ENCODE data around the gene COQ8B.
A peak's percentile ranks its signal among the peaks of the same experiment; 100 is the strongest.

Gene COQ8B

GRCh38 chr19:40742886-40743285, 26.2 kb upstream of the COQ8B start:
- H3K27ac ChIP-seq (ENCODE audit: low read depth, low read length): no peak overlapping the region
- peaks cover 0 to 21% (median 20%) of the 10 kb centered on the region in 5 donors for H3K4me1 ChIP-seq (ENCODE audit: control insufficient read depth in 5 of 5, insufficient read depth in 5 of 5, low read length in 5 of 5)

GRCh38 chr19:40742477-40742876, 25.8 kb upstream of the COQ8B start:
- H3K36me3 ChIP-seq (ENCODE audit: control insufficient read depth in 5 of 5, insufficient read depth in 5 of 5, low read length in 5 of 5): peaks cover 0 to 45% (median 40%) of the 10 kb centered on the region in 5 donors
- H3K4me3 ChIP-seq (ENCODE audit: low read depth in 1 of 5, low read length in 5 of 5): no peak overlapping the region
- H3K9me3 ChIP-seq (ENCODE audit: control insufficient read depth in 5 of 5, low read length in 5 of 5): no peaks in the 10 kb centered on the region
- H3K9ac ChIP-seq (ENCODE audit: low read length in 5 of 5): no peak overlapping the region
- H3K27ac ChIP-seq (ENCODE audit: low read depth, low read length): no peak overlapping the region
- peaks cover 0 to 21% (median 20%) of the 10 kb centered on the region in 5 donors for H3K4me1 ChIP-seq (ENCODE audit: control insufficient read depth in 5 of 5, insufficient read depth in 5 of 5, low read length in 5 of 5)
- no peaks in the 10 kb centered on the region for H3K27me3 ChIP-seq (ENCODE audit: control insufficient read depth in 5 of 5, insufficient read depth in 4 of 5, low read length in 5 of 5)

More at GRCh38 chr19:40742886-40743285, 26.2 kb upstream of the COQ8B start:
- Histone ChIP-seq H3K9ac (ENCODE audit: low read length in 5 of 5) (no peak overlapping the region), H3K9me3 (ENCODE audit: control insufficient read depth in 5 of 5, low read length in 5 of 5) (no peaks in the 10 kb centered on the region), H3K4me3 (ENCODE audit: low read depth in 1 of 5, low read length in 5 of 5) (no peak overlapping the region), H3K27me3 (ENCODE audit: control insufficient read depth in 5 of 5, insufficient read depth in 4 of 5, low read length in 5 of 5) (no peaks in the 10 kb centered on the region), H3K36me3 (ENCODE audit: control insufficient read depth in 5 of 5, insufficient read depth in 5 of 5, low read length in 5 of 5) (peaks cover 0 to 42% (median 37%) of the 10 kb centered on the region in 5 donors)

GRCh38 chr19:40741527-40742390, 25.1 kb upstream of the COQ8B start:
- no peaks in the 10 kb centered on the region for H3K27me3 ChIP-seq (ENCODE audit: control insufficient read depth in 5 of 5, insufficient read depth in 4 of 5, low read length in 5 of 5)
- no peak overlapping the region for H3K9ac ChIP-seq (ENCODE audit: low read length in 5 of 5)
- no peak overlapping the region for H3K4me3 ChIP-seq (ENCODE audit: low read depth in 1 of 5, low read length in 5 of 5)
- H3K36me3 ChIP-seq (ENCODE audit: control insufficient read depth in 5 of 5, insufficient read depth in 5 of 5, low read length in 5 of 5): peaks cover 0 to 53% (median 47%) of the 10 kb centered on the region in 5 donors
- H3K27ac ChIP-seq (ENCODE audit: low read depth, low read length): no peak overlapping the region
- H3K4me1 ChIP-seq (ENCODE audit: control insufficient read depth in 5 of 5, insufficient read depth in 5 of 5, low read length in 5 of 5): peaks cover 0 to 21% (median 20%) of the 10 kb centered on the region in 5 donors
- no peaks in the 10 kb centered on the region for H3K9me3 ChIP-seq (ENCODE audit: control insufficient read depth in 5 of 5, low read length in 5 of 5)

- peak overlapping the region in 2 of 5 donors; percentile 11 to 32 for H3K4me3 ChIP-seq (ENCODE audit: low read depth in 1 of 5, low read length in 5 of 5)
- no peak overlapping the region for H3K9ac ChIP-seq (ENCODE audit: low read length in 5 of 5)
- no peaks in the 10 kb centered on the region for H3K9me3 ChIP-seq (ENCODE audit: control insufficient read depth in 5 of 5, low read length in 5 of 5)
- no peaks in the 10 kb centered on the region for H3K27me3 ChIP-seq (ENCODE audit: control insufficient read depth in 5 of 5, insufficient read depth in 4 of 5, low read length in 5 of 5)
- peaks cover 0 to 62% (median 56%) of the 10 kb centered on the region in 5 donors for H3K36me3 ChIP-seq (ENCODE audit: control insufficient read depth in 5 of 5, insufficient read depth in 5 of 5, low read length in 5 of 5)
- peaks cover 0 to 21% (median 20%) of the 10 kb centered on the region in 5 donors for H3K4me1 ChIP-seq (ENCODE audit: control insufficient read depth in 5 of 5, insufficient read depth in 5 of 5, low read length in 5 of 5)
- peak overlapping the region; percentile 54 for H3K27ac ChIP-seq (ENCODE audit: low read depth, low read length)
These were observed 24.1 kb upstream of the COQ8B start for GRCh38 chr19:40740747-40741146.

GRCh38 chr19:40739871-40740703, 23.4 kb upstream of the COQ8B start:
- H3K9ac ChIP-seq (ENCODE audit: low read length in 5 of 5): peak overlapping the region in 1 of 5 donors; percentile 19
- no peaks in the 10 kb centered on the region for H3K27me3 ChIP-seq (ENCODE audit: control insufficient read depth in 5 of 5, insufficient read depth in 4 of 5, low read length in 5 of 5)
- H3K4me3 ChIP-seq (ENCODE audit: low read depth in 1 of 5, low read length in 5 of 5): peak overlapping the region in 2 of 5 donors; percentile 24 to 36
- no peaks in the 10 kb centered on the region for H3K9me3 ChIP-seq (ENCODE audit: control insufficient read depth in 5 of 5, low read length in 5 of 5)
- peaks cover 0 to 69% (median 63%) of the 10 kb centered on the region in 5 donors for H3K36me3 ChIP-seq (ENCODE audit: control insufficient read depth in 5 of 5, insufficient read depth in 5 of 5, low read length in 5 of 5)
- H3K4me1 ChIP-seq (ENCODE audit: control insufficient read depth in 5 of 5, insufficient read depth in 5 of 5, low read length in 5 of 5): peaks cover 0 to 17% (median 15%) of the 10 kb centered on the region in 5 donors
- H3K27ac ChIP-seq (ENCODE audit: low read depth, low read length): peak overlapping the region; percentile 54

- H3K27ac ChIP-seq (ENCODE audit: low read depth, low read length): peak overlapping the region; percentile 54
- H3K4me3 ChIP-seq (ENCODE audit: low read depth in 1 of 5, low read length in 5 of 5): no peak overlapping the region
- H3K36me3 ChIP-seq (ENCODE audit: control insufficient read depth in 5 of 5, insufficient read depth in 5 of 5, low read length in 5 of 5): peaks cover 3 to 77% (median 69%) of the 10 kb centered on the region in 5 donors
- no peaks in the 10 kb centered on the region for H3K27me3 ChIP-seq (ENCODE audit: control insufficient read depth in 5 of 5, insufficient read depth in 4 of 5, low read length in 5 of 5)
- H3K9me3 ChIP-seq (ENCODE audit: control insufficient read depth in 5 of 5, low read length in 5 of 5): no peaks in the 10 kb centered on the region
- peak overlapping the region in 1 of 5 donors; percentile 19 for H3K9ac ChIP-seq (ENCODE audit: low read length in 5 of 5)
- H3K4me1 ChIP-seq (ENCODE audit: control insufficient read depth in 5 of 5, insufficient read depth in 5 of 5, low read length in 5 of 5): peaks cover 0 to 14% (median 13%) of the 10 kb centered on the region in 5 donors
These were observed 22.5 kb upstream of the COQ8B start for GRCh38 chr19:40739030-40739839.

- no peaks in the 10 kb centered on the region for H3K9me3 ChIP-seq (ENCODE audit: control insufficient read depth in 5 of 5, low read length in 5 of 5)
- peaks cover 12 to 84% (median 78%) of the 10 kb centered on the region in 5 donors for H3K36me3 ChIP-seq (ENCODE audit: control insufficient read depth in 5 of 5, insufficient read depth in 5 of 5, low read length in 5 of 5)
- H3K9ac ChIP-seq (ENCODE audit: low read length in 5 of 5): no peak overlapping the region
- H3K27me3 ChIP-seq (ENCODE audit: control insufficient read depth in 5 of 5, insufficient read depth in 4 of 5, low read length in 5 of 5): no peaks in the 10 kb centered on the region
- H3K4me3 ChIP-seq (ENCODE audit: low read depth in 1 of 5, low read length in 5 of 5): no peak overlapping the region
- H3K4me1 ChIP-seq (ENCODE audit: control insufficient read depth in 5 of 5, insufficient read depth in 5 of 5, low read length in 5 of 5): peaks cover 0 to 14% (median 13%) of the 10 kb centered on the region in 5 donors
- no peak overlapping the region for H3K27ac ChIP-seq (ENCODE audit: low read depth, low read length)
These were observed 20.5 kb upstream of the COQ8B start for GRCh38 chr19:40737102-40737644.

GRCh38 chr19:40736661-40737060, 20.0 kb upstream of the COQ8B start:
- H3K27me3 ChIP-seq (ENCODE audit: control insufficient read depth in 5 of 5, insufficient read depth in 4 of 5, low read length in 5 of 5): no peaks in the 10 kb centered on the region
- H3K9ac ChIP-seq (ENCODE audit: low read length in 5 of 5): no peak overlapping the region
- peaks cover 12 to 86% (median 82%) of the 10 kb centered on the region in 5 donors for H3K36me3 ChIP-seq (ENCODE audit: control insufficient read depth in 5 of 5, insufficient read depth in 5 of 5, low read length in 5 of 5)
- H3K9me3 ChIP-seq (ENCODE audit: control insufficient read depth in 5 of 5, low read length in 5 of 5): no peaks in the 10 kb centered on the region
- peaks cover 0 to 14% (median 13%) of the 10 kb centered on the region in 5 donors for H3K4me1 ChIP-seq (ENCODE audit: control insufficient read depth in 5 of 5, insufficient read depth in 5 of 5, low read length in 5 of 5)
- H3K4me3 ChIP-seq (ENCODE audit: low read depth in 1 of 5, low read length in 5 of 5): no peak overlapping the region
- H3K27ac ChIP-seq (ENCODE audit: low read depth, low read length): no peak overlapping the region

All from subcutaneous abdominal adipose tissue (tissue), 5 donors.